ENCODE results near the gene AIMP1.

- TF ChIP-seq CTCF (IDR thresholded peaks at IDR 0.05) (no peak), POLR2A (IDR thresholded peaks at IDR 0.05) (no peak)
These were observed 541 bp downstream of the AIMP1 start for GRCh38 chr4:106316773-106317409.

Data from adrenal gland (tissue), 5 donors.